ENCODE measurements around the gene ACTG1.

ACTG1 gene

GRCh38 chr17:81512562-81513371 lies at the start of gene ACTG1:
ACTG1 (minus strand) TSS chr17:81512799; CDS start chr17:81512354, 445 bp downstream.
- H3K9me3 ChIP-seq (ENCODE audit: insufficient read depth, low read length), result no peaks in the 10 kb centered on the region
- TF ChIP-seq SUZ12 (IDR thresholded peaks at IDR 0.05; ENCODE audit: extremely low read depth, insufficient read depth, insufficient read length) (no peak), ZNF274 (IDR thresholded peaks at IDR 0.05; ENCODE audit: low read depth, low read length) (no peak), YY1 (IDR thresholded peaks at IDR 0.05; ENCODE audit: insufficient read depth, insufficient read length) (no peak)
- peaks cover 57% of the 10 kb centered on the region for H3K36me3 ChIP-seq (ENCODE audit: insufficient read depth, insufficient read length, low read length)
- DNase-seq (ENCODE audit: low read depth, low spot score), result peak; percentile 57
- peak within 1 kb of the TSS; percentile 98 for H3K9ac ChIP-seq (ENCODE audit: insufficient read length, low read depth)
- peaks cover 1% of the 10 kb centered on the region for H3K27me3 ChIP-seq (ENCODE audit: insufficient read depth, insufficient read length)
- peaks cover 8% of the 10 kb centered on the region for H3K4me1 ChIP-seq (ENCODE audit: insufficient read depth, insufficient read length)
- H3K4me3 ChIP-seq (ENCODE audit: insufficient read length, low read depth), result peak within 1 kb of the TSS; percentile 99

GRCh38 chr17:81561494-81561885 lies 48.9 kb upstream of the ACTG1 start:
- no peak for DNase-seq (ENCODE audit: low read depth, low spot score)
- H3K27me3 ChIP-seq (ENCODE audit: insufficient read depth, insufficient read length), result no peaks in the 10 kb centered on the region
- H3K9me3 ChIP-seq (ENCODE audit: insufficient read depth, low read length), result no peaks in the 10 kb centered on the region
- peaks cover 18% of the 10 kb centered on the region for H3K4me1 ChIP-seq (ENCODE audit: insufficient read depth, insufficient read length)
- no peak overlapping the region for H3K4me3 ChIP-seq (ENCODE audit: insufficient read length, low read depth)
- TF ChIP-seq ZNF274 (IDR thresholded peaks at IDR 0.05; ENCODE audit: low read depth, low read length) (no peak), YY1 (IDR thresholded peaks at IDR 0.05; ENCODE audit: insufficient read depth, insufficient read length) (no peak), SUZ12 (IDR thresholded peaks at IDR 0.05; ENCODE audit: extremely low read depth, insufficient read depth, insufficient read length) (no peak)
- H3K36me3 ChIP-seq (ENCODE audit: insufficient read depth, insufficient read length, low read length), result peaks cover 89% of the 10 kb centered on the region
- H3K9ac ChIP-seq (ENCODE audit: insufficient read length, low read depth), result no peak overlapping the region

- Histone ChIP-seq H3K27me3 (ENCODE audit: insufficient read depth, insufficient read length) (no peaks in the 10 kb centered on the region), H3K36me3 (ENCODE audit: insufficient read depth, insufficient read length, low read length) (peaks cover 80% of the 10 kb centered on the region), H3K9ac (ENCODE audit: insufficient read length, low read depth) (peak overlapping the region; percentile 10), H3K4me3 (ENCODE audit: insufficient read length, low read depth) (no peak overlapping the region), H3K9me3 (ENCODE audit: insufficient read depth, low read length) (no peaks in the 10 kb centered on the region), H3K4me1 (ENCODE audit: insufficient read depth, insufficient read length) (peaks cover 18% of the 10 kb centered on the region)
- TF ChIP-seq ZNF274 (IDR thresholded peaks at IDR 0.05; ENCODE audit: low read depth, low read length) (no peak), YY1 (IDR thresholded peaks at IDR 0.05; ENCODE audit: insufficient read depth, insufficient read length) (no peak), SUZ12 (IDR thresholded peaks at IDR 0.05; ENCODE audit: extremely low read depth, insufficient read depth, insufficient read length) (no peak)
- DNase-seq (ENCODE audit: low read depth, low spot score), result no peak
Measured at GRCh38 chr17:81558941-81559806, 46.6 kb upstream of the ACTG1 start.

- peaks cover 28% of the 10 kb centered on the region for H3K4me1 ChIP-seq (ENCODE audit: insufficient read depth, insufficient read length)
- no peaks in the 10 kb centered on the region for H3K27me3 ChIP-seq (ENCODE audit: insufficient read depth, insufficient read length)
- no peaks in the 10 kb centered on the region for H3K9me3 ChIP-seq (ENCODE audit: insufficient read depth, low read length)
- H3K9ac ChIP-seq (ENCODE audit: insufficient read length, low read depth), result no peak overlapping the region
- peaks cover 74% of the 10 kb centered on the region for H3K36me3 ChIP-seq (ENCODE audit: insufficient read depth, insufficient read length, low read length)
- no peak overlapping the region for H3K4me3 ChIP-seq (ENCODE audit: insufficient read length, low read depth)
- DNase-seq (ENCODE audit: low read depth, low spot score), result no peak
- TF ChIP-seq SUZ12 (IDR thresholded peaks at IDR 0.05; ENCODE audit: extremely low read depth, insufficient read depth, insufficient read length) (no peak), YY1 (IDR thresholded peaks at IDR 0.05; ENCODE audit: insufficient read depth, insufficient read length) (no peak), ZNF274 (IDR thresholded peaks at IDR 0.05; ENCODE audit: low read depth, low read length) (no peak)
Measured at GRCh38 chr17:81558115-81558468, 45.5 kb upstream of the ACTG1 start.

GRCh38 chr17:81557276-81558114 lies 44.9 kb upstream of the ACTG1 start:
- no peak for DNase-seq (ENCODE audit: low read depth, low spot score)

GRCh38 chr17:81556863-81557262 lies 44.3 kb upstream of the ACTG1 start:
- no peak for DNase-seq (ENCODE audit: low read depth, low spot score)
- Histone ChIP-seq H3K27me3 (ENCODE audit: insufficient read depth, insufficient read length) (no peaks in the 10 kb centered on the region), H3K9me3 (ENCODE audit: insufficient read depth, low read length) (no peaks in the 10 kb centered on the region), H3K4me1 (ENCODE audit: insufficient read depth, insufficient read length) (peaks cover 28% of the 10 kb centered on the region), H3K4me3 (ENCODE audit: insufficient read length, low read depth) (no peak overlapping the region), H3K36me3 (ENCODE audit: insufficient read depth, insufficient read length, low read length) (peaks cover 62% of the 10 kb centered on the region), H3K9ac (ENCODE audit: insufficient read length, low read depth) (no peak overlapping the region)
- TF ChIP-seq YY1 (IDR thresholded peaks at IDR 0.05; ENCODE audit: insufficient read depth, insufficient read length), result no peak
- no peak for TF ChIP-seq SUZ12 (IDR thresholded peaks at IDR 0.05; ENCODE audit: extremely low read depth, insufficient read depth, insufficient read length)
- no peak for TF ChIP-seq ZNF274 (IDR thresholded peaks at IDR 0.05; ENCODE audit: low read depth, low read length)

More at GRCh38 chr17:81557276-81558114, 44.9 kb upstream of the ACTG1 start:
- H3K9ac ChIP-seq (ENCODE audit: insufficient read length, low read depth), result no peak overlapping the region
- peaks cover 68% of the 10 kb centered on the region for H3K36me3 ChIP-seq (ENCODE audit: insufficient read depth, insufficient read length, low read length)
- H3K9me3 ChIP-seq (ENCODE audit: insufficient read depth, low read length), result no peaks in the 10 kb centered on the region
- H3K4me3 ChIP-seq (ENCODE audit: insufficient read length, low read depth), result no peak overlapping the region
- H3K4me1 ChIP-seq (ENCODE audit: insufficient read depth, insufficient read length), result peaks cover 28% of the 10 kb centered on the region
- H3K27me3 ChIP-seq (ENCODE audit: insufficient read depth, insufficient read length), result no peaks in the 10 kb centered on the region
- TF ChIP-seq SUZ12 (IDR thresholded peaks at IDR 0.05; ENCODE audit: extremely low read depth, insufficient read depth, insufficient read length), result no peak
- TF ChIP-seq YY1 (IDR thresholded peaks at IDR 0.05; ENCODE audit: insufficient read depth, insufficient read length), result no peak
- no peak for TF ChIP-seq ZNF274 (IDR thresholded peaks at IDR 0.05; ENCODE audit: low read depth, low read length)

Data from NT2/D1 (cell line).